ENCODE results near the gene PPM1D.
A peak's percentile ranks its signal among the peaks of the same experiment; 100 is the strongest.
"Not testable (repeated sequence)": the region's sequence is repeated elsewhere in the genome, so short reads cannot be mapped to it uniquely, and the experiment has no call there.

PPM1D gene

DNA sequence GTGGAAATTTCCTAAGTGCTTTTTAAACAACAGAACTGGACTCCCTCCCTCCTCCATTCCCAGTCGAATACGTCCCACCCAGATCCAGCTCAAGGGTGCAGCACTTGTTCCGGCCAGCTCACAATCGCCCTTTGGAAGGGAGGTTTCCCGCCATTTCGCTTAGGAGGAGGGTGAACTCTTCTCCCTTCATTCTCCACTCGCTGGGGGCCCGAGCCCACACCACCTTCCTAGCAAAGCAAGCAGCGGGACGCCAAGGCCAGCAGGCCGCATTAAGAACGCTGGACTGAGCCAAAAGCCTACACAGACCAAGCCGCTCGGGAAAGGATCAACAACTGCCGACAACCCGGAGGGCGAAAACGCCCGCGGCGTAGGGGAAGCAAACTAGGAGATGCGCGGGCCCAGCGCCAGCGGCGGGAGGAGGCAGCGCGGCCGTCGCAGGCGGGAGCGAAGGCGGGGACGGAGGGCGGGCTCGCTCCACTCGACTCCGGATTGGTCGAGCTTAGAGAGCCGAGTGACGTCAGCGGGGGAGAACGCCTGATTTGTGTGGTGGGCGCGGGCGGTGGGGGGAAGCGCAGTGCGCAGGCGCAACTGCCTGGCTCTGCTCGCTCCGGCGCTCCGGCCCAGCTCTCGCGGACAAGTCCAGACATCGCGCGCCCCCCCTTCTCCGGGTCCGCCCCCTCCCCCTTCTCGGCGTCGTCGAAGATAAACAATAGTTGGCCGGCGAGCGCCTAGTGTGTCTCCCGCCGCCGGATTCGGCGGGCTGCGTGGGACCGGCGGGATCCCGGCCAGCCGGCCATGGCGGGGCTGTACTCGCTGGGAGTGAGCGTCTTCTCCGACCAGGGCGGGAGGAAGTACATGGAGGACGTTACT is at the start of gene PPM1D:
PPM1D (plus strand) TSS at position 574 of the 870 bp plus-strand sequence; CDS start at position 796, 222 bp downstream.
- peak; percentile 98 for DNase-seq (ENCODE audit: low read depth)

DNA sequence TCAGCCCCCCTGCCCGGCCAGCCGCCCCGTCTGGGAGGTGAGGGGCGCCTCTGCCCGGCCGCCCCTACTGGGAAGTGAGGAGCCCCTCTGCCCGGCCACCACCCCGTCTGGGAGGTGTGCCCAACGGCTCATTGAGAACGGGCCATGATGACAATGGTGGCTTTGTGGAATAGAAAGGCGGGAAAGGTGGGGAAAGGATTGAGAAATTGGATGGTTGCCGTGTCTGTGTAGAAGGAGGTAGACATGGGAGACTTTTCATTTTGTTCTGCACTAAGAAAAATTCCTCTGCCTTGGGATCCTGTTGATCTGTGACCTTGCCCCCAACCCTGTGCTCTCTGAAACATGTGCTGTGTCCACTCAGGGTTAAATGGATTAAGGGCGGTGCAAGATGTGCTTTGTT is 47.7 kb upstream of the PPM1D start:
- DNase-seq (ENCODE audit: low read depth), result not testable (repeated sequence)

DNA sequence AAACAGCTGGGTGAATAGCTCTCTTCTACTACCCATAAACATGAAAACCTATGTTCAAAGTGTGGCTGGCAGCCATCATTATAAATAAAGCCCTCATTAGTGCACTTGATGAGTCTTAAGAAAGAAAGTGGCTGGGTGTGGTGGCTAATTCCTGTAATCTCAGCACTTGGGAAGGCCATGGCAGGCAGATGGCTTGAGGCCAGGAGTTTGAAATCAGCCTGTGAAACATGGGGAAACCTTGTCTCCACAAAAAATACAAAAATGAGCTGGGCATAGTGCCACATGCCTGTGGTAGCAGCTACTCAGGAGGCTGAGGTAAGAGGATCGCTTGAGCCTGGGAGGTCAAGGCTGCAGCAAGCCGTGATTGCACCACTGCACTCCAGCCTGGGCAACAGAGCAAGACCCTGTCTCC is 45.6 kb upstream of the PPM1D start:
- peak; percentile 78 for DNase-seq (ENCODE audit: low read depth)

DNA sequence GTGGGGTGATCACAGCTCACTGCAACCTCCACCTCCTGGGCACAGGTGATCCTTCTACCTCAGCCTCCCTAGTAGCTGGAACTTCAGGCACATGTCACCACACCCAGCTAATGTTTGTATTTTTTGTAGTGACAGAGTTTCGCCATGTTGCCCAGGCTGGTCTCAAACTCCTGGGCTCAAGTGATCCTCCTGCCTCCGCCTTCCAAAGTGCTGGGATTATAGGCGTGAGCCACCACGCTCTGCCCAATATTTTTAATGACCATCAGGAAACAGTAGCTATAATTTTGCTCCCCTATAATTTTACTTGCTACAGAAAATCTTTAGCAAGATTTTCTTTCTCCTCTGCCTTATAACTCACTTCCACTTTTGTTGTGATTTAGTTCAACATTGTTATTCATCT is 44.2 kb upstream of the PPM1D start:
- no peak for DNase-seq (ENCODE audit: low read depth)

DNA sequence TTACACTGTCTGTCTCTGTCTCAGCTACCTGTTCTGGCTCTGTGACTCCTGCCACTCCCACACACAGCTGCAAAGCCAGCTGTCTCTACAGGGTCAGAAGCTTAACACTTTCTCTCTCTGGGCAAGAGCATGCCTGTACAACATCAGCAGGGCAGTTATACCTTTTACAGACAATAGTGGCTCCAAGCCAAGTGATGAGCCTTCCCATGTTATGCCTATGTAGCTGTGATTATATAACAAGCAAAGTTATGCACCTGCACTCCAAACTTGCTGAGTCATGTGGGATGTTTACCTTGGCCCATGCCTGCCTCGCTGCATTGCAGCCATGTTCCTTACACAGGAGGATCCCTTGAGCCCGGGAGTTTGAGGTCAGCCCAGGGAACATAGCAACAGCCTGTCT is 42.2 kb upstream of the PPM1D start:
- DNase-seq (ENCODE audit: low read depth), result no peak

- no peak for DNase-seq (ENCODE audit: low read depth)
Observed at GRCh38 chr17:60559659-60559994, 40.4 kb upstream of the PPM1D start.

DNA sequence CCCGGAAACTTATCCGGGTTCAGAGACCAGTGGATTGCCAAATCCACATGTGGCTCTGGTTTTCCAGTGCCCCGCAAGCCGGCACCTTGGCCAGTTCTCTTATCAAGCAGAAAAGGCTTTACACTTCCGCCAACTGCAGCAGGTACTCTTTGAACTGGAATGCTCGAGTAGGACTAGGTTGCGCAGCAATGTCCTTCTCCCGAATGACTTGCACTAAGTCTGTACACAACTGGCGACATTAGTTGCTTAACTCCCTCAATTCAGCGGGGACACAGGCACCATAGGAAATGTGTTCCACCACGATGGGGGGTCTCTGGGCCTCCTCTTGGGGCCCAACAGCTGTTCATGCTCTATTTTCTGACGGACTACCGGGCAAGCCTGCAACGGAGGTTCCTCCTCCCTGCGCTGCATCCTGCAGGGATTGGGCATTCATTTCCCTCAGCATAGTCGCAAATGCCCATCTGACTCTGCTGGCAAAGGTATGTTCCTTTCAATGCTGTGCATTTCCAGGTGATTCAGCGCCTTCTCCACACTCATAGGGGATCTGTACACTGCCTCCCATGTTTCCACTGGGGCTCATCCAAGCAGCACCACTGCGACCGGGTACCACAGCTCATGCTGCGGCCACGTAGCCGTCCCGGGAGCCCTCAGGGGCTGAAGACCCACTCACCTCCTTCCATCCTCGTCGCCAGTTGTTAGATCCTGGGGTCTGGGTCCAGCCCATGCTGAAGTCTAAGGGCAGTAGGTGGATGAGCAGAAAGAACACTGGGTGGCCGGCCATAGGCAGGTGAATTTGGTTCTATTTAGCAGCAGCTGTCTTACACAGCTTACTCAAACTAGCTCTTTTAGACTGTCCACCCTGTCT is 39.8 kb upstream of the PPM1D start:
- DNase-seq (ENCODE audit: low read depth), result no peak

DNA sequence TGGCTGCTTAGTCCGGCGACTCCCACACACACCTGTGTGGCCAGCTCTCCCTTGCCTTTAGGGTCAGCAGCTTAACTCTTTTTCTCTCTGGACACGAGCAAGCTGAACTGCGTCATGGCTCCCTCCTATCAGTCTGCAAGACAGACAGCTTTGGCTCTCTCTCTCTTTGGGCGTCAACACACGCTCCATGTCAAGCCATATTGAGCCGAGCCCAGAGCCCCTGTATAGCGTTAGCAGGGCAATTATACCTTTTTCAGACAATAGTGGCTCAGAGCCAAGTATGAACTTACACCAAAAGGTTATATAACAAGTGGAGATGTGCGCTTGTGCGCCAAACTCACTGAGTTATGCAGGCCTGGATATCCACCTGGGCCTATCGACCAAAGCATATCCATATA is 39.1 kb upstream of the PPM1D start:
- no peak for DNase-seq (ENCODE audit: low read depth)

- DNase-seq (ENCODE audit: low read depth), result no peak
Observed at GRCh38 chr17:60562421-60562820, 37.6 kb upstream of the PPM1D start.

DNA sequence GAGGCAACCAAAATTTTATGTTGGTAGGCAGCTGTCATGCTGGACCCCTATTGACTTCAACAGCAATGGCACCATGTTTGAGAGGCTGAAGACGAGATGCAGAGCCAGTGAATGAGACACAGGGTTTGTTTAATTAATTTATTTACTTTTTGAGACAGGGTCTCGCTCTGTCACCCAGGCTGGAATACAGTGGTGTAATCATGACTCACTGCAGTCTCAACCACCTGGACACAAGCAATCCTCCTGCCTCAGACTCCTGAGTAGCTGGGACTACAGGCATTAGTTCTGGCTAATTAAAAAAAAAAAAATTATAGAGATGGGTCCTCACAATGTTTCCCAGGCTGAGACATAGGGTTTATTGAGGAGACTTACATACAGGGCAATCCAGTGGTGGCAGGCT is 36.2 kb upstream of the PPM1D start:
- DNase-seq (ENCODE audit: low read depth), result no peak

DNA sequence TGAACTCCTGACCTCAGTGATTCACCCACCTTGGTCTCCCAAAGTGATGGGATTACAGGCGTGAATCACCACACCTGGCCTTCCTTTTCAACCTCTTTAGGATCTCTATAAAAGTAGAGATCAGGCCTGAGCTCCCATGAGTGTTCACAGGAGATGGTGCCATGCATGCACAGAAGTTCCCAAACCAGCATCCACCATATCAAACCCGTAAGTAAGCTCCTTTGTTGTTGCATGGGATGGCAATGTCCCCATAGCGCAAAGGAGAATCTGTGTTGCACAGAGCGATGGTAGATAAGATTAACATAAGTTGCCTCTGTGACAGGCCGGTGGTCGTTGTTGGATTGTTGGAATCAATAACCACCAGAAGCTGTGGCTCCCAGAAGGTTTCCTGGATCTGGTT is 34.8 kb upstream of the PPM1D start:
- no peak for DNase-seq (ENCODE audit: low read depth)

DNA sequence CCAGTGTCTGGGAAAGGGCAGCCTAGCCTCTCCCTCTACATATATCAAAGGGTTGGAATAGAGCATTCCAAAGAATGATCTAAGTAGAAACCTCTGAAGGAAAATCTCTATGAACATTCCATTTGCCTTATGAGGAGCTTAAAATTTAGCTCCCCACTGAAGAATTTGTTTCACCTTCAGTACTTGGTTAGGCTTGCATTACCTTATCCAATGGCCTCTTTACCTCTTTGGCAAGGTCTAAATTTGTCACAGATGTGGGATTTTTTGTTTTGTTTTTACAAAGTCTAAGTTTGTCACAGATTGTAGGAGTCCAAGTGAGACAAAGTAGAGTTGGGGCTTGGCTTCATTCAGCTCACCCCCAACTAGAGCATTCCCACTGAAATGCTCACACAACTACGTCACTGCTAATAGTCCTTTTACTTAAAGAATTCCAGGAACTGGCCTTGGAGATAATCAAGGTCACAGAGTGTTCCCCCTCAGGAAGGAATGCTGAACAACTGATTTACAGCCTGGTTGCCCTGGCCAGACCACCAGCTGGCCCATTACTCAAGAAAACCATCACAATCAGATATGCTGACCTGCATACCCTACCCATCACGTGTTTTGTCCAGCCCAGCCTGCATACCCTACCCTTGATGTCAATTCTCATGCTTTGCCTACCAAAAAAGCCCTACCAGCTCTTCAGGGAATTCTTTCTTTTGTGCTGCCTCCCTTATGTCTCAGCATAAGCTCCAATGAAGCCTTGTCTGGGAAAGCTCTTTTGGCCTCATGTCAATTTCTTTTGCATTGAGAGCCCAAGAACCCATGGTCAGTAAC is 26.5 kb upstream of the PPM1D start:
- DNase-seq (ENCODE audit: low read depth), result no peak

GRCh38 chr17:60577147-60577915 is 22.7 kb upstream of the PPM1D start:
- no peak for DNase-seq (ENCODE audit: low read depth)

DNA sequence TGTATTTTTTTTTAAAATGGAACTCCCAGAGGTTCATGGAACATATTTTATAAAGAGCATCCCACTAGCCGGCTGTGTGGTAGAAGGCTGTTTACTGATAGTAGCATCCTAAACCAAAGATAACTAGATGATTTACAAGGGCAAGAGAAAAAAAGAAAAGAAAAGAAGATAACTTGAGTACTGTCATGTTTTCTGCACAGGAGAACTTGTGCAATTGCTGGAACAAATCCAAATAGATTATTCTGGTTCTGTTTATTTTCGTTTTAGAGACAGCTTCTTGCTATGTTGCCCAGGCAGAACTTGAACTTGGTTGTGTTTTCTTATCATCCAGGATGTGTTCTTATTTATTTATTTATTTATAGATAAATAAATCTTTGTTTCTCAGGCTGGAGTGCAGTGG is 20.9 kb upstream of the PPM1D start:
- no peak for DNase-seq (ENCODE audit: low read depth)

DNA sequence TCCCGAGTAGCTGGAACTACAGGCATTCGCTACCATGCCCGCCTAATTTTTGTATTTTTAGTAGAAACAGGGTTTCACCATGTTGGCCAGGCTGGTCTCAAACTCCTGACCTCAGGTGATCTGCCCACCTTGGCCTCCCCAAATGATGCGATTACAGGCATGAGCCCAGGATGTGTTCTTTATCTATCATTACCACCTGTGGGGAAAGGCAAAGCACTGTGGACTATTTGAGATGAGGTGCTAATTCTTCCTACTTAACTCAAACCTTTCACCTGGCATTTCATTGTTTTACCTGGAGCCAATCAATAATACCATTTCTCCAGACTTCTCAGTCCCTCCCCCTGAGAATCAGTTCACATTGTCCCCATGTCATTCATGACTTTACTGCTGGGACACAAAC is 20.4 kb upstream of the PPM1D start:
- no peak for DNase-seq (ENCODE audit: low read depth)

DNA sequence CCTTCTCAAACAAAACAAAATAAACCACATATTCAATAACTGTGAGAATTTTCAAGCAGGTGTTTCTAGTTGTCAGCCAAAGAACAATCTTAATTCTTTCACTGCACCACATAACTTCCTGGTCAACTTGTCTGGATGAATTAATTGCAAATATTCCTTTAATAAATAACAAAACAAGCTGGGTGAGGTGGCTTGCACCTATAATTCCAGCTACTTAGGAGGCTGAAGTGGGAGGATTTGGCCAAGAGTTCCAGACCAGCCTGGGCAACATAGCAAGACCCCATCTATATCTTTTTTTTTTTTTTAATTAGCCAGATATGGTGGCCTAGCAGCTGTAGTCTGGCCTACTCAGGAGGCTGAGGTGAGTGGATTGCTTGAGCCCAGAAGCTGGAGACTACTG is 17.0 kb upstream of the PPM1D start:
- no peak for DNase-seq (ENCODE audit: low read depth)

DNA sequence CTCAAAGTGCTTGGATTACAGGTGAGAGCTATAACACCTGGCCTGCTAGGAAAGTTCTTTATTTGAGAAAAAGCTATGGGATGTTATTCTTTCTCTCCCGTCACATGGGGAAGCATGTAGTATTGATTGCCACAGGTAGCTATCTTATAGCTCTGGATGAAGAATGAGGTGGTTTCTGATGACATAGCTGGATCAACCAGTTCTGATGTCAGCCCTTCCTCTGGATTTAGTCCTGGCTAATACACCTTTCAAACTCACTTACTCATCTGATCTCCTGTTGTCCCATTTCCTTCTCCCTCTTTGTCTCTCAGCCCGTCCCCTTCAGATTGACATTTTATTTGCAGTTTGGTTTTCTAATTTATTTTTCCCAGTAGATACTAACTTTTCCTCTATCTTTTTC is 14.1 kb upstream of the PPM1D start:
- DNase-seq (ENCODE audit: low read depth), result no peak

DNA sequence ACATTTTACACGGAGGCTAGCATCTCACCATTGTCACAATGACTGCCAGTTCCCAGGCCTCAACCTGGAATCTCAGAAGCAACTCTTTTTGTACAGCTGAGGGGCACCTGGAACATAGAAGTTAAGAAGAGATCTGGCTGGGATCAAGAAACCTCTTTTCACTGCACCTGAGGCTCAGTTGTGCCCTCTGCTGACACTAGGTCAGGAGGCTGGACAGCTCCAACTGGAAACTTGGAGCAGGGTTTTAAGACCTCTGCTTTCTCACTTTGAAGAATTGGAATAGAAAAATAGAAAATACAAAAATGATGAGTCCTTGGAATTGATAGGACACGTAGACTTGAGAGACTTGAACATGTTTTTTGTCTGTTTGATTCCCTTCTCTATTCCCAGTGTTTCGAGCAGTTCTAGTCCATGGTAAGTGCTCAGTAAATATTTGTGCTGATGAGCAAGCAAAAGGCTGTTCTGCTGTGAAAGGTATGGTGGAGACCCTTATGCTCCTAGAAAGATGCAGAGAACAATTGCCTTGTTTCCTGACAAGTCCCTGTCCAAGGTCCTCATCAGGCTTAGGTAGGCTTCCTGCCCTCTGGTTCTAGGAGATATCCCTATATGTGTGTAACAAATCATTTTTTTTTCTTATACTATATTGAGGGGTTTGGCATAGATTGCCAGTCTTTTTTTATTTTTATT is 13.6 kb upstream of the PPM1D start:
- DNase-seq (ENCODE audit: low read depth), result no peak

GRCh38 chr17:60590070-60590469 is 9.9 kb upstream of the PPM1D start:
- no peak for DNase-seq (ENCODE audit: low read depth)

GRCh38 chr17:60592750-60593149 is 7.2 kb upstream of the PPM1D start:
- no peak for DNase-seq (ENCODE audit: low read depth)

DNA sequence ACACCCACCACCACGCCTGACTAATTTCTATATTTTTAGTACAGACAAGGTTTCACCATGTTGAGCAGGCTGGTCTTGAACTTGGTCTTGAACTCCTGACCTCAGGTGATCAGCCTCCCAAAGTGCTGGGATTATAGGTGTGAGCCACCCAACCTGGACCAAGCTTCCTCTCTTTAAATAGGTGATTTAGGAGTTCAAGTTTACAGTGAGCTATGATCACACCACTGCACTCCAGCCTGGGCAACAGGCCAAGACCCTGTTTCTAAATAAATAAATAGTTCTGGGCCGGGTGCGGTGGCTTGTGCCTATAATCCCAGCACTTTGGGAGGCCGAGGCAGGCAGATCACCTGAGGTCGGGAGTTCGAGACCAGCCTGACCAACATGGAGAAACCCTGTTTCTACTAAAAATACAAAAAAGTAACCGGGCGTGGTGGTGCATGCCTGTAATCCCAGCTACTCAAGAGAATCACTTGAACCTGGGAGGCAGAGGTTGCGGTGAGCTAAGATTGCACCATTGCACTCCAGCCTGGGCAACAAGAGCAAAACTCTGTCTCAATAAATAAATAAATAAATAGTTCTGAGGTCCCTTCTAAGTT is 6.5 kb upstream of the PPM1D start:
- not testable (repeated sequence) for DNase-seq (ENCODE audit: low read depth)

All from GM04504 (cell line).